HG03558 (cell line): ENCODE results near the gene ASTL.

Experiments used
- ATAC-seq: cut with Tn5 transposase; IDR thresholded peaks from one replicate; pipeline ENCODE4 v1.9.1; 2021; ENCODE audit warnings: moderate number of reproducible peaks; ENCODE audit not compliant: unreplicated experiment; ENCODE audit errors: extremely low read depth

ASTL gene

DNA sequence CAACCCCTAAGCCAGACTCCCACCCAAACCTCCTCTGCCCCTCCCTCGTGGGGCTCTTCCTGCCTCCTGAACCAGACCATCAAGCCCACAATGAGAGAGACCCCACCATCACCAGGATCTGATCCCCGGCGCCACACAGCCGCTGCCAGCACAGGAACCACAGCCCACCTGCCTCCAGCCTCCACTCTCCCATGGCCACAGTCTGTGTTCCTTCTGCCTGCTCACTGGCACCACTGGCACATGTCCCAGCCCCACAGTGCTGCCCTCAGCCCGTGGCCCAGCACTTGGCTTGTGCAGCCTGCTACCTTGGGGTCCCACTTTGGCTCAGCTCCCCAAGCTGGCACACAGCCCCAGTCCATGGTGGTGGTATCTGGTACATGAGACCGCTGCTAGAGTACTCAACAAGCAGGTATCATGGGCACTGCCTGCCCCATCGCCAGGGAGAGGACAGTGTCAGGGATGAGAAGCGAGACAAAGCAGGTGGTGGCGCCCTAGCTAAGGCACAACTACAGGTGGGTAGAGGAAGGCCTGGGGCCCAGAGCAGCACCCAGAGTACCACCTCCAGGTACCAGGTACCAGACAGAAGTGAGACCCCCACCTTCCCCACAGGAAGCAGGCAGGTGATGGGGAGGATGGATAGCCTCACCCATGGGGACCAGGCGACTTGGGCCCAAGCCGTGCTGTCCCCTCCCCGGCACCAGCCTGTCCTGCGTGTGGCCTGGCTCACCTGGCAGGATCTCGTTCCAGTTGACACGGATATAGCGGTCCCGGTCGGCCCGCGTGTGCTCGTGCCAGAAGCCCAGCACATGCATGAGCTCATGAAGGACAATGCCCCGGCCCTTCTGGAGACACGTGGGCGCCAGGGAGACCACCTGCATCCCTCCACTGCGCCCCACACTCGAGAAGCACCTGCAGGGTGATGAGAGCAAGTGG, 6.2 kb downstream of the ASTL start:
- no peak for ATAC-seq

- ATAC-seq = no peak
These were observed 7.0 kb downstream of the ASTL start for GRCh38 chr2:96131152-96131812.

- ATAC-seq = no peak
These were observed 7.8 kb downstream of the ASTL start for GRCh38 chr2:96130483-96130882.

GRCh38 chr2:96129528-96130120, 8.7 kb downstream of the ASTL start:
- no peak for ATAC-seq

- no peak for ATAC-seq
These were observed 9.8 kb downstream of the ASTL start for GRCh38 chr2:96128456-96128855.

- no peak for ATAC-seq
These were observed 13.7 kb downstream of the ASTL start for GRCh38 chr2:96124406-96125265.

DNA sequence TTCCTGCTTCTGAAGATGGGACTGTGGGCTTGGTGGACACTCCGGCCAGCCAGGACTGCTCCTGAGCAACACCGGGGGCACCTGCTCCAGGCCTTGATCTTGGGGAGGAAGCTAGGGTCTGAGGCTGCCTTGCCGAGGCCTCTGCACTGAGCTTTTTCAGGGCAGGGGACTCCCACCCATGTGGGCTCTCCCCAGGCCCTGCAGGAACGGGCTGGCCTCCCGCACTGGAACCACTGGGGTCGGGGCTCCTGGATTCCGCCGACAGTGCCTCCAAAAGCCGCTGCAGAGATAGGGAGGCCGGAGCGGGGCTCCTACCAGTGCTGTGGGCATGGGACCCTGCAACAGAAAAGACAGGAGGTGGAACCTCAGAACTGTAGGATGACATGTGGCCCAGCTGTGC, 14.4 kb downstream of the ASTL start:
- ATAC-seq = no peak

DNA sequence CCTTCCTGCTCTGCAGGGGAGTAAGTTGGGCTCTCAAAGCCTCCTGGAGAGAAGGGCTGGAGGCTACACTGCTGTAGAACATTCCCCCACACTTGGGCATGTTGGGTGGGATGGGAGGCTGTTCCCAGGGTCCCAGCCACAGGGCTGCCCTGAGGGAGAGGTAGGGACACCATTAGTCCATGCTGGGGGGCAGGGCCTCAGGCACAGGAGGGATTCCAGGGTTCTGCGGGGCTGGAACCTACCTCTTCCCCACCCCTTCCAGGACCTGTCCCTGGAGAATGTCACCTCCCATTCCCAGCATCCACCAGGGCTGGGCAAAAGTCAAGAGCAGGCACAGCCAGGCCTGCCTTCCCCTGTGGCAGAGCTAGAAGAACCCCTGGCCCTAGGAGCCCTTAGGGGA, 15.0 kb downstream of the ASTL start:
- ATAC-seq = no peak

GRCh38 chr2:96122391-96122790, 15.9 kb downstream of the ASTL start:
- no peak for ATAC-seq

- no peak for ATAC-seq
These were observed 16.9 kb downstream of the ASTL start for GRCh38 chr2:96121414-96121813.

- ATAC-seq = no peak
These were observed 17.3 kb downstream of the ASTL start for GRCh38 chr2:96120991-96121390.

DNA sequence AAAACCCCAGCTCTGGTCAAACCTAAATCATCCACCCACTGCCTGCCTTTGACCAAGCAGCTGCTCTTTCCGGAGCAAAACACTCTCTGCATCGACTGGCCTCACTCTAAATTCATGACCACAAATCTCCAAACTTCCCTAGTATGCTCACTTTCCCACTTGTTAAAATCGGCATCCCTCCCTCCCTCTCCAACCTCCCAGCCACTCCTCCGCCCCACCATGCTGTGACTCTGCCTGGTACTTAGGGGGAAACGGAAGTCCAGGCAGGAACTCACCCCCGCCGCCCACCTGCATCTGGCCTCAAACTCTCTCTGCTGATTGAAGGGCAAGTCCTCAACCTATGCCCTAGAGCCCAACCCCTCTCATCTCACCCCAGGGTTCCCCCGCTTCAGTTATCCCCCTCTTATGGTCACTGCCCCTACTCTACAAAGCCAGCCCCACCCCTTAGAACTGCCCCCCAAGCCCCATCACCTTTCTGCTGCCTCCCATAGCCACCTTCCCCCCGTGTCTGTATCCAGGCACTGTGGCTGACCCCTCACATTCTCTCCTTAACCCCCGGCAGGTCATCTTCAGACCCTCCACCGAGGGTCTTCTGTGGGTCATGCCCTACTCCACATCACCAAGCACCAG, 18.1 kb downstream of the ASTL start:
- ATAC-seq = no peak

DNA sequence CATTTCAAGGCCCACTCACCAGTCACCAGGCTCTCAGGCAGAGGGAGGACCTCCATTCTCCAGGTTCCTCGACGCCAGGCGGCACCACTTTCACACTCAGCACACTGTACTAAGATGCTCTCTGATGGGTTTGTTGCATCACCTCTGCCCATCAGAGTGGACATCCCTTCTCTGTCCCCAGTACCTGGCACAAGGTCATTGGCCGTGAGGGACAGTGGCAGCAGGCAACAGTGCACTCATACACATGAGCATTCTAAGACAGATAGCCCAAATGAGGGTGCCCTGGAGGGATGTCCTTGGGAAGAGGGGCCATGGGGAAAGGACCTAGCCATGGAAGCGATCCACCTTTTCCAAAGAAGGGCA, 18.9 kb downstream of the ASTL start:
- no peak for ATAC-seq

GRCh38 chr2:96118698-96119388, 19.5 kb downstream of the ASTL start:
- ATAC-seq = no peak

DNA sequence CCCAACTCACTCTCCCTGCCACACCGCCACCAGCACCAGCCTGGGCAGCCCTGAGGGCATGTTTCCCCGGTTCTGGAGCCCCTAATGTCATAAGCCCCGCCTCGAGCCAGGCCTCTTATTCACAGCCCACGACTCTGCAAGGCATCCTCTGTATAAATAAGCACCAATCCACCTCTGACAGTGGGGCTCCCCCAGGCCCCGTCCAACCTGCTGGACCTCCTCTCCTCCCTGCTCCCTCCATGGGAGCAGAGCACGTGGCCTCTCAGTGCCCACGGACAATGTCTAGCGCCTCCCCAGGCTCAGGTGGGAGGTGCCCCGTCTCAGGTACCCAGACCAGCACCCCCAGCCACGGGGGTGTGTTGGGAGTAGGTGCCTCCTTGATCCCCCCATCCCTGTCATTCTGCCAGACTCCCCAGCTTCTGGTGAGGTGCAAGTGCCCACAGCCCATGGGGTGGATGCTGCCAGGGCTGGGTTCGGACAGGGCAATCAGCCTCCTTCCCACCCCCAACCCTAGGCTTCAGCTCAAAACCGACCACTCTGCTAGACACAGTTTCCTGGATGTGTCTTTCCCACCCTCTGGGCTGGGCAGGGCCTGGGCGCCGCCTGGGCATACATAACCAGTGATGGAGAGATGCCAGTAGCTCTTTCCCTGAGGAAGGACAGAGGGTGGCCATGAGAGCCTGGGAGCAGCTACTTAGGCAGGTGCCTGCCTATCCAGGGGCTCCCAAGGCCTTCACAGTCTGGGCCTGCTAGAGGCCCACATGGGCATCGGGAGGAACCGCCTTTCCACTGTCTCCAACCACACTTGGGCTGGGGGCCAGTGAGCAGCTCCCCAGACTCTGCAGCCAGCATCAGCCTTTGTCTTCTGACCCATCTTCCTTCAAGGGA, 20.4 kb downstream of the ASTL start:
- no peak for ATAC-seq

DNA sequence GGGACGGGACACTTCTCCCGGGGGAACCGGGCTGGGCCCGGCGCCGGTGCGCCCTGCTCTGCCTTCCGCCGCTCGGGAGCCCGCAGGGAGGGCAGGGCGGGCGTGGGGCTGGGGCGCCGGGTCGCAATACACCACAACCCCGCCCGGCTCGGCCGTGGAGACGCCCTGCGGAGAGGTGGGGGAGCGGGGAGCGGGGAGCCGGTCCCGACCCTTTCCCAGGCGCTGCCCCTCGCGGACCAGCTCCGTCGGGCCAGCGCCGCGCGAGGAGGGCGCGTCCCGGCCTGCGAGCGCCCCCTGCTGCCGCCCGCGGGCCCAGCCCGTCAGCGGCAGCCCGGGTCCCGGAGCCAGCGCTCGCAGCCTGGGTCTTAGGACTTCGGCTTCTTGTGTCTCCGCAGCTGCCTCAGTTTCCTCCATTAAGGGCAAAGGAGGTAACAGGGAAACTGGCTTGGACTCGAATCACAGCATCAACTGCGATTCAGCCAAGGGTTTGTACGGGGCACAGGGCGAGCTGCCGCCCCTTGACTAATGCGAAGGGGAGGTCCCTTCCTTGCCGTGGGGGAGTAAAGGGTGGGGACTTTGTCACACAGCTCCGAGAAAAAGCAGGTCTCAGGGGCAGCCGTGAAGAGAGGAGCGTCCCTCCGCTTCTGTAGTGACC, 21.3 kb downstream of the ASTL start:
- ATAC-seq = no peak

DNA sequence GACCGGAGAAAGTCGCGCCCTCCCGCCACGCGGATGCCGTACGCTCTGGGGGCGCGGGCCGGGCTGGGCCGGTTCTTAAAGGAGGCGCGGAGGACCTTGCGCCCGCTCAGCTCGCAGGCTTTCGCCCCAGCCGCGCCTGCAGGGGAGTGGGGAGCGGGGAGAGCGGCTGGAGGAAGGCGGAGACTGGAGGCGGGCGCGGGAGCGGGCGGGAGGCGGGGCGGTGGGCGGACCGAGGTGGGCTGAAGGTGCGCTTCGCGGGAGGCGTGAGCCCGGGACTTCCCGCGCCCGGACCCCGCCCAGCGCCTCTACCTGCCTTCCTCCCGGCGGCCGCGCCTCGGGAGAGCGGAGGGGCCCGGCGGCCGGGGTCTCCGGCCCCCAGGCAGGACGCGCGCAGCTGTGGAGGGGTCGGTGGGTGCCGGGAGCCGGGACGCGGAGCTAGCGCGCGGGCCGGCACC, 21.9 kb downstream of the ASTL start, which contains the start of gene ADRA2B:
TSS of gene ADRA2B (minus strand) at position 148 of the 455 bp plus-strand sequence. CDS start 422 bp downstream, outside the sequence.
- no peak for ATAC-seq
